IPS-NIHi11 (cell line): ENCODE data around the gene CDK17.
"Not testable (repeated sequence)": the region's sequence is repeated elsewhere in the genome, so short reads cannot be mapped to it uniquely, and the experiment has no call there.

ENCODE experiments used
- DNase-seq: peaks from one replicate; pipeline ENCODE4 v3.0.0; 2012; ENCODE audit warnings: mixed read lengths, low spot score

Gene CDK17

GRCh38 chr12:96417688-96418087 is 17.4 kb upstream of the CDK17 start:
- DNase-seq, result not testable (repeated sequence)

GRCh38 chr12:96416033-96416799 is 16.0 kb upstream of the CDK17 start:
- no peak for DNase-seq

- DNase-seq, result no peak
Measured at GRCh38 chr12:96414637-96415036, 14.4 kb upstream of the CDK17 start.

- DNase-seq, result no peak
Measured at GRCh38 chr12:96412431-96412830, 12.2 kb upstream of the CDK17 start.

- DNase-seq, result no peak
Measured at GRCh38 chr12:96409731-96410130, 9.5 kb upstream of the CDK17 start.

GRCh38 chr12:96408993-96409392 is 8.8 kb upstream of the CDK17 start:
- DNase-seq, result no peak

- DNase-seq, result not testable (repeated sequence)
Measured at GRCh38 chr12:96407429-96408097, 7.3 kb upstream of the CDK17 start.

GRCh38 chr12:96404696-96405095 is 4.5 kb upstream of the CDK17 start:
- no peak for DNase-seq

- DNase-seq, result no peak
Measured at GRCh38 chr12:96403870-96404269, 3.6 kb upstream of the CDK17 start.

- not testable (repeated sequence) for DNase-seq
Measured at GRCh38 chr12:96402522-96402921, 2.3 kb upstream of the CDK17 start.

GRCh38 chr12:96402061-96402460 is 1.8 kb upstream of the CDK17 start:
- no peak for DNase-seq

- peak; percentile 17 for DNase-seq
Measured at GRCh38 chr12:96401076-96401871, 1.0 kb upstream of the CDK17 start.

- DNase-seq, result no peak
Measured at GRCh38 chr12:96400631-96401075, 414 bp upstream of the CDK17 start.

GRCh38 chr12:96399120-96399918 is 920 bp downstream of the CDK17 start:
- peak; percentile 47 for DNase-seq

- DNase-seq, result no peak
Measured at GRCh38 chr12:96398424-96399119, 1.7 kb downstream of the CDK17 start.

GRCh38 chr12:96397756-96398423 is 2.3 kb downstream of the CDK17 start:
- no peak for DNase-seq

GRCh38 chr12:96396914-96397313 is 3.3 kb downstream of the CDK17 start:
- no peak for DNase-seq

GRCh38 chr12:96396209-96396608 is 4.0 kb downstream of the CDK17 start:
- DNase-seq, result no peak

- no peak for DNase-seq
Measured at GRCh38 chr12:96395236-96395635, 5.0 kb downstream of the CDK17 start.

- DNase-seq, result not testable (repeated sequence)
Measured at GRCh38 chr12:96393229-96393628, 7.0 kb downstream of the CDK17 start.

- no peak for DNase-seq
Measured at GRCh38 chr12:96392397-96392796, 7.8 kb downstream of the CDK17 start.
